Dermis lymphatic vessel endothelial cell (primary cell): ENCODE results near the gene DPYSL5. TPM values are rescaled to one million over a fixed set of nuclear protein-coding genes. Genes with fewer than 3 reads are reported as not detected.

ENCODE experiments used
- total RNA-seq: library from RNA; depleted of rRNA; stranded (reverse); fragments of >200 nt; gene quantifications from 2 replicates; pipeline ENCODE4 v1.2.1, GENCODE V29; 2014

The DPYSL5 gene, protein sequence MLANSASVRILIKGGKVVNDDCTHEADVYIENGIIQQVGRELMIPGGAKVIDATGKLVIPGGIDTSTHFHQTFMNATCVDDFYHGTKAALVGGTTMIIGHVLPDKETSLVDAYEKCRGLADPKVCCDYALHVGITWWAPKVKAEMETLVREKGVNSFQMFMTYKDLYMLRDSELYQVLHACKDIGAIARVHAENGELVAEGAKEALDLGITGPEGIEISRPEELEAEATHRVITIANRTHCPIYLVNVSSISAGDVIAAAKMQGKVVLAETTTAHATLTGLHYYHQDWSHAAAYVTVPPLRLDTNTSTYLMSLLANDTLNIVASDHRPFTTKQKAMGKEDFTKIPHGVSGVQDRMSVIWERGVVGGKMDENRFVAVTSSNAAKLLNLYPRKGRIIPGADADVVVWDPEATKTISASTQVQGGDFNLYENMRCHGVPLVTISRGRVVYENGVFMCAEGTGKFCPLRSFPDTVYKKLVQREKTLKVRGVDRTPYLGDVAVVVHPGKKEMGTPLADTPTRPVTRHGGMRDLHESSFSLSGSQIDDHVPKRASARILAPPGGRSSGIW
- total RNA-seq, result not detected in 2 replicates

DNA sequence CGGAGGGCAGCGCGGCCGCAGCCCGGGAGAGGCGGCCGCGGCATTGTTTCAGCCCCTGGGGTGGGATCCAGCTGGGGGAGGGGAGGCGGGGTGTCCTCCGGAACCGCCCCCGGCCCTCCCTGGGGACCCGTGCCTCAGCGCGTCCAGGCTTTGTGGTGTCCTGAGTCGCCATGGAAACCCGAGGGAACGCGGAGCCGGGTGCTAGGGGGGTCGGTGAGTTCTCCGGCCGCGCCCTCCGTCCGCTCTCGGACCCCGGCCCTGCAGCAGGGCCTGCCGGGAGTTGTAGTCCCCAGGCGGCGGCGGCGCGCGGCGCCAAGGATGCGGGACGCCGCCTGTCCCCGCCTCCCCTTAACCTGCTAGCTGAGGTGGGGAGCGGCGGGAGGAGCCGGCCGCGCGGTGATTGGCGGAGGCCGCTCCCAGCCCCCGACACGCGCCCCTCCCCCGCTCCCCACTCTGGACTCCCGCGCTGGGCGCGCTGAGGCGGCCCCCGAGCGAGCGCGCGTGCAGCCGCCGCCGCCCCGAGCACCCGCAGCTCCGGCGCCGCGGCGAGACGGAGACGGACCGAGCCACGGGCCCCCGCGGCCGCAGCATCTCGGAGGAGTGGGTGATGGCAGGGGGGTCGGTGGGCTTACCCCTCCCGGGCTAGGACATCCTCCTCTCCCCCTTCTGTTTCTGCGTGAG lies at the start of gene DPYSL5:
Gene DPYSL5 (plus strand): TSS at position 478 of the 681 bp plus-strand sequence. CDS start 50,368 bp downstream, outside the sequence.

DNA sequence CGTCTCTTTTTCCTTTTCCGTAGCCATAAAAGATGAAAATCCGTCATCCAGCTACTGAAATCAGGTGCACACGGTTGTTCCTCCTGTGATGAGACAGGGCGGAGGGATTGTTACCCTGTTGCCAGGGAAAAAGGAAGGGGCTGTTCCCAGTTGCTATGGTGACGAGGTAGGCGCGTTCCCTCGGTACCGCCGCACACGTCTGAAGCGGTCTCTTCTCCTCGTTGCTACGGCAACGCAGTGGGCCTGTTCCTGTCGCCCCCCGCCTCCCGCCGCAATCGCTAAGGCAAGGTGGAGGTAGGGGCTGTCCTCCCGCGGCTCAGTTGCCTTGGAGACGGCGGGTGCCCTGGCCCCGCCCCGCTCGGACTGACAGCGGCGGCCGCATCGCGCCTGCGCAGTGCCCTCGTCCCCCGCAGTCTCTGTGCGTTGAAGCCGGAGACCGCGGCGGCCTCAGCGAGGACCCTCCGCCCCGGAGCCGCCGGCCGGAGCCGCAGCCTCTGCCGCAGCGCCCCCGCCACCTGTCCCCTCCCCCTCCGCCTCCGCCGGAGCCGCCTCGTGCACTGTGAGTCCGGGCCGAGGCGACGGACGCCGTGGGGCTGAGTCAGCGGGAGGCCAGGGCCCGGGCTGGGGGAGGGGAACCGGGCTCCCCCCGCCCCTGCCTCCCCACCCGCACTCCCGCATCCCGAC lies 122.5 kb downstream of the DPYSL5 start, which contains the start of gene MAPRE3:
Gene MAPRE3 (plus strand): TSS at position 394 of the 684 bp plus-strand sequence. CDS start 51,582 bp downstream, outside the sequence.

Other genes with a start within 250 kb of the DPYSL5 start
- gene CIB4, start 206.8 kb upstream of the DPYSL5 start, total RNA-seq, result not detected in 2 replicates
- gene KCNK3, start 155.4 kb upstream of the DPYSL5 start, total RNA-seq, result under 0.01 TPM in 2 replicates
- 45.3 and 56.0 TPM in 2 replicates for gene SLC35F6, start 83.8 kb upstream of the DPYSL5 start, total RNA-seq
- 2.2 and 3.4 TPM in 2 replicates for gene CENPA, start 62.1 kb upstream of the DPYSL5 start, total RNA-seq
- gene MAPRE3, start 122.5 kb downstream of the DPYSL5 start, total RNA-seq, result 1.4 and 1.5 TPM in 2 replicates
- 17.0 and 23.1 TPM in 2 replicates for gene TMEM214, start 184.8 kb downstream of the DPYSL5 start, total RNA-seq
- 17.3 and 20.0 TPM in 2 replicates for gene AGBL5, start 203.5 kb downstream of the DPYSL5 start, total RNA-seq
- gene OST4, start 223.5 kb downstream of the DPYSL5 start, total RNA-seq, result 403 and 523 TPM in 2 replicates
- gene EMILIN1, start 230.5 kb downstream of the DPYSL5 start, total RNA-seq, result 22.8 and 34.8 TPM in 2 replicates
- 2.4 and 4.3 TPM in 2 replicates for gene KHK, start 238.6 kb downstream of the DPYSL5 start, total RNA-seq